ENCODE measurements around the gene FAM50A. TPM values are rescaled to one million over a fixed set of nuclear protein-coding genes. Genes with fewer than 3 reads are reported as not detected.

The FAM50A gene
- total RNA-seq, 1 donor from 2014 or later = 68.8 TPM

DNA sequence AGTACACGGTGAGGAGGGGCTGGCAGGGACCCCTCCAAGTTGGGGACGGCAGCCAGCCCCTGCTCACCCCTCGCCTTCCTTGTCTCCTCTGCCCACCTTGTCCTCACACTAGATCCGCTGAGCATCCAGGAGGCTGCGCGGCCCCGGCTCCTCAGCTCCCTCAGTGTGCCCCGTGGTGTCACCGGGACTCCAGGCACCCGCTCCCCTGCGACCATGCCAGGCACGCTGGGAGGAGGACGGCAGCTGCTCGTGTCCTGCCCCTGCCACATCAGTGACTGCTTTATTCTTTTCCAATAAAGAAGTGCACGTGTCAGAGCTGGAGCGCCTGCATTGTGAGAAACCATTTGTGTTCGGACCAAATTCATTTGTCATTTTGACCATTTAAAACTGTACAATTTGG lies 6.4 kb downstream of the FAM50A start:
- Mint-ChIP-seq H3K36me3 (ENCODE audit: low read depth) (peaks cover 6% of the 10 kb centered on the region), H3K9me3 (no peaks in the 10 kb centered on the region)

DNA sequence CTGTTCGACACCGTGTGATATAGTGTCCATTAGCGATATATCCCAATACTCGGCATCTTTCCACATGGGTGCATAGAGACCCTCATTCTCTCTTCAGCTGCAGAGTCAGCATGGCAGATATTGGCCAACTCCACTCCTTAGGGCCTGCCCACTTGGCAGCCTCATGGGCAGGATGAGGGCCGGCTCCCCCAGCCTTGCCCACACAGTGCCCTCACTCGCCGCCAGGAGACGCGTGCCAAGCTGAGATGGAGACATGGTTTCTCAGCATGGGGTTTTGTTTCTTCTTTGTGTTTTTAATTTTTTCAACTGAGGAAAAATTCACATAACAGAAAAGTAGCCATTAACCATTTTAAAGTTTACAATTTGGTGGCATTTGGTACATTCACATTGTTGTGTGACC lies 8.9 kb downstream of the FAM50A start:
- Mint-ChIP-seq H3K27me3 (ENCODE audit: low read depth) (no peaks in the 10 kb centered on the region), H3K4me1 (peaks cover 5% of the 10 kb centered on the region), H3K27ac (ENCODE audit: unreplicated experiment) (no peak overlapping the region), H3K9me3 (no peaks in the 10 kb centered on the region), H3K4me3 (peak overlapping the region; percentile 58), H3K36me3 (ENCODE audit: low read depth) (peaks cover 9% of the 10 kb centered on the region)
- TF ChIP-seq, protein P1, sequence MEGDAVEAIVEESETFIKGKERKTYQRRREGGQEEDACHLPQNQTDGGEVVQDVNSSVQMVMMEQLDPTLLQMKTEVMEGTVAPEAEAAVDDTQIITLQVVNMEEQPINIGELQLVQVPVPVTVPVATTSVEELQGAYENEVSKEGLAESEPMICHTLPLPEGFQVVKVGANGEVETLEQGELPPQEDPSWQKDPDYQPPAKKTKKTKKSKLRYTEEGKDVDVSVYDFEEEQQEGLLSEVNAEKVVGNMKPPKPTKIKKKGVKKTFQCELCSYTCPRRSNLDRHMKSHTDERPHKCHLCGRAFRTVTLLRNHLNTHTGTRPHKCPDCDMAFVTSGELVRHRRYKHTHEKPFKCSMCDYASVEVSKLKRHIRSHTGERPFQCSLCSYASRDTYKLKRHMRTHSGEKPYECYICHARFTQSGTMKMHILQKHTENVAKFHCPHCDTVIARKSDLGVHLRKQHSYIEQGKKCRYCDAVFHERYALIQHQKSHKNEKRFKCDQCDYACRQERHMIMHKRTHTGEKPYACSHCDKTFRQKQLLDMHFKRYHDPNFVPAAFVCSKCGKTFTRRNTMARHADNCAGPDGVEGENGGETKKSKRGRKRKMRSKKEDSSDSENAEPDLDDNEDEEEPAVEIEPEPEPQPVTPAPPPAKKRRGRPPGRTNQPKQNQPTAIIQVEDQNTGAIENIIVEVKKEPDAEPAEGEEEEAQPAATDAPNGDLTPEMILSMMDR (conservative IDR thresholded peaks at IDR 0.05) = no peak
- no peak for DNase-seq (ENCODE audit: low read depth, low spot score)

More for the DNA sequence above, 6.4 kb downstream of the FAM50A start:
- Mint-ChIP-seq H3K4me3 (no peak overlapping the region), H3K27me3 (ENCODE audit: low read depth) (no peaks in the 10 kb centered on the region), H3K27ac (ENCODE audit: unreplicated experiment) (no peak overlapping the region), H3K4me1 (no peaks in the 10 kb centered on the region)
- no peak for DNase-seq (ENCODE audit: low read depth, low spot score)
- TF ChIP-seq, protein P1 (conservative IDR thresholded peaks at IDR 0.05) = no peak

DNA sequence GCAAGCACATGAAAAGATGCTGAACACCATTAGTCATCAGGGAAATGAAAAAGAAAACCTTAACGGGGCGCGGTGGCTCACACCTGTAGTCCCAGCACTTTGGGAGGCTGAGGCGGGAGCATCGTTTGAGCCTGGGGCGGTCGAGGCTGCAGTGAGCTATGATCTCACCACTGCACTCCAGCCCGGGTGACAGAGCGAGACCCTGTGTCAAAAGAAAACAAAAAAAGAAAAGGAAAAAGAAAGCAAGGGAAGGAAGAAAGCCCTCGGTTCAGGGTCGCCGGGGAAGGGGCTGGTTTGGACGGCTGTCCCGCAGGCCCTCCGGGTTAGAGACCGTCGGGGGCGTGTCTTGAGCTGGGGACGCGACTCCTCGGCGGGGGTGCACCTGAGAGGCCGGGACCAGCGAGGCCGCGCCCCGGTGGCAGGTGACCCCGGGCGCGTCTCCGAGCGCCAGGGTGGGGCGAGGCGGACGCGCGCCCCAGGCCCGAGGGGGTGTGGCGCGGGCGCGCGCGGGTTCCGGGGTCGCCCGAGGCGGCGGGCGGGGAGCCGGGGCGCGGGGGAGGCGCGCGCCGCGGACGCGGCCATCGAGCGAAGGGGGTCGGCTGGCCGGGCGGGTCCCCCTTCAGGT lies 13.7 kb downstream of the FAM50A start:
- Mint-ChIP-seq H3K36me3 (ENCODE audit: low read depth) (peaks cover 9% of the 10 kb centered on the region), H3K27ac (ENCODE audit: unreplicated experiment) (peak overlapping the region; percentile 97), H3K27me3 (ENCODE audit: low read depth) (no peaks in the 10 kb centered on the region), H3K9me3 (no peaks in the 10 kb centered on the region), H3K4me1 (peaks cover 5% of the 10 kb centered on the region), H3K4me3 (peak overlapping the region; percentile 91)
- TF ChIP-seq, protein P1 (conservative IDR thresholded peaks at IDR 0.05) = no peak
- no peak for DNase-seq (ENCODE audit: low read depth, low spot score)

GRCh38 chrX:154458116-154458953 lies 14.4 kb downstream of the FAM50A start, which contains the start of gene PLXNA3:
TSS of gene PLXNA3 (plus strand) at chrX:154458281. CDS start at chrX:154460184, 1,903 bp downstream.
- Mint-ChIP-seq H3K27me3 (ENCODE audit: low read depth) (no peaks in the 10 kb centered on the region), H3K9me3 (no peaks in the 10 kb centered on the region), H3K36me3 (ENCODE audit: low read depth) (peaks cover 9% of the 10 kb centered on the region), H3K4me1 (peaks cover 5% of the 10 kb centered on the region), H3K4me3 (peak within 1 kb of the TSS; percentile 91), H3K27ac (ENCODE audit: unreplicated experiment) (peak within 1 kb of the TSS; percentile 97)
- TF ChIP-seq, protein P1 (conservative IDR thresholded peaks at IDR 0.05) = no peak
- peak; percentile 56 for DNase-seq (ENCODE audit: low read depth, low spot score)

- Mint-ChIP-seq H3K4me3 (peak overlapping the region; percentile 88), H3K27ac (ENCODE audit: unreplicated experiment) (no peak overlapping the region), H3K4me1 (peaks cover 5% of the 10 kb centered on the region), H3K27me3 (ENCODE audit: low read depth) (no peaks in the 10 kb centered on the region), H3K36me3 (ENCODE audit: low read depth) (peaks cover 7% of the 10 kb centered on the region), H3K9me3 (no peaks in the 10 kb centered on the region)
- TF ChIP-seq, protein P1 (conservative IDR thresholded peaks at IDR 0.05) = no peak
- DNase-seq (ENCODE audit: low read depth, low spot score) = no peak
These were observed 15.2 kb downstream of the FAM50A start for GRCh38 chrX:154458954-154459778.
